Activated naive CD4-positive, alpha-beta T cell treated with anti-CD3 and anti-CD28 coated beads, Interleukin-2, amount 10 ng/mL, durations not matched to agents 7 days and 5 days (primary cell): ENCODE results near the gene NBEA.
"Not testable (repeated sequence)": the region's sequence is repeated elsewhere in the genome, so short reads cannot be mapped to it uniquely, and the experiment has no call there.

Experiments used
- CTCF ChIA-PET: fragments of 350-600 bp; sonication (Branson Sonifier 250); formaldehyde crosslinking; loops from one replicate; lab custom pipeline; 2021; ENCODE audit warnings: antibody characterized with exemption; lab: Charles Lee
- DNase-seq: peaks from one replicate; pipeline ENCODE4 v3.0.0-alpha.2; 2020
- H3K27ac Mint-ChIP-seq: one replicate; pipeline ENCODE4 v1.8.0; 2021; ENCODE audit warnings: mild to moderate bottlenecking, moderate library complexity, mixed read lengths
- H3K27me3 Mint-ChIP-seq: one replicate; pipeline ENCODE4 v1.8.0; 2021; ENCODE audit warnings: mild to moderate bottlenecking, mixed read lengths
- H3K36me3 Mint-ChIP-seq: one replicate; pipeline ENCODE4 v1.8.0; 2021; ENCODE audit warnings: mixed read lengths
- H3K4me1 Mint-ChIP-seq: one replicate; pipeline ENCODE4 v1.8.0; 2021; ENCODE audit warnings: mixed read lengths
- H3K4me3 Mint-ChIP-seq: one replicate; pipeline ENCODE4 v1.8.0; 2021; ENCODE audit warnings: mild to moderate bottlenecking, moderate library complexity, mixed read lengths
- H3K9me3 Mint-ChIP-seq: one replicate; pipeline ENCODE4 v1.8.0; 2021; ENCODE audit warnings: mixed read lengths

The NBEA gene

DNA sequence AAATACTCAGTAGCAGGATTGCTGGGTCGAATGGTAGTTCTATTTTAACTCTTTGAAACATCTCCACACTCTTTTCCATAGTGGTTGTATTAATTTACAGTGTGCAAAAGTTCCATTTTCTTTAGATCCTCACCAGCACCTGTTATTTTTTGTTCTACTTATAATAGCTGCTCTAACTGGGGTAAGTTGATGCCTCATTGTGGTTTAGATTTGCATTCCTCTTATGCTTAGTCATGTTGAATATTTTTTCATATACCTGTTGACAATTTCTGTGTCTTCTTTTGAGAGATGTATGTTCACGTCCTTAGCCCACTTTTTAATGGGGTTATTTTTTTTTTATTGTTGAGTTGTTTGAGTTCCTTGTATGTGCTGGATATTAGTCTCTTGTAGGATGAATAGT lies 144.6 kb downstream of the NBEA start:
- no peak overlapping the region for H3K27ac Mint-ChIP-seq
- DNase-seq = no peak
- no peaks in the 10 kb centered on the region for H3K27me3 Mint-ChIP-seq
- CTCF ChIA-PET = no interaction called here
- H3K36me3 Mint-ChIP-seq = no peaks in the 10 kb centered on the region
- H3K9me3 Mint-ChIP-seq = peaks cover 2% of the 10 kb centered on the region
- H3K4me1 Mint-ChIP-seq = no peaks in the 10 kb centered on the region
- H3K4me3 Mint-ChIP-seq = no peak overlapping the region

DNA sequence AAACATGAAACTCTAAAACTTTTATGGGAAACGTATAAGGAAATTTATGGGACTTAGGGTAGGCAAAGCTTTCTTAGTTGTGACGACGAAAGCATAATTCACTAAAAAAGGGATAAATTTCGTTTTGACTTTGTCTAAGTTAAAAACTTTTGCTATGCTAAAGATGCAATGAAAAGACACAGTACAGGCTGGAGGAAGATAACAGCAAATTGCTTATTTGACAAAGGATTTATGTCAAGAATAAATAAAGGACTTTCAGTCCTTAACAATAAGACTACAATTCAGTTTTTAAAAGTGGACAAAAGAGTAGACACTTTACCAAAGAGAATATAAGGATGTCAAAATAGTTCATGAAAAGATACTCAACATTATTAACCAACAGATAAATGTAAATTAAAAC lies 150.2 kb downstream of the NBEA start:
- Mint-ChIP-seq H3K36me3 (no peaks in the 10 kb centered on the region), H3K27ac (no peak overlapping the region), H3K4me1 (no peaks in the 10 kb centered on the region), H3K27me3 (no peaks in the 10 kb centered on the region), H3K9me3 (no peaks in the 10 kb centered on the region), H3K4me3 (no peak overlapping the region)
- CTCF ChIA-PET = no interaction called here
- no peak for DNase-seq

DNA sequence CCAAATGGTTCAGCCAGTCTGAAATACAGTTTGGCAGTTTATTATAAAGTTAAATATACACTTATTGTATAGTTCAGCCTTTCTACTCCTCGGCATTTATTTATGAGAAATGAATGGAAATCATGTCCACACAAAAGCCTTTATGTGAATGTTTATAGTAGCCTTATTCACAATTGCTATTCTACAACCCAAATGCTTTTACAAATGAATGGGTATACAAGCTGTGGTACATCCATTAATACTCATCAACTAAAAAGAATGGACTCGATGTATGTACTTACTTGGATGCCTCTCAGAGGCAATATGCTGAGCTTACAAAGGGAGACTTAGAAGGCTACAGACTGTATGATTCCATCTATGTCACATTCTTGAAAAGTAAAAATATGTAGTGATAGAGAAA lies 150.7 kb downstream of the NBEA start:
- Mint-ChIP-seq H3K4me1 (no peaks in the 10 kb centered on the region), H3K27ac (no peak overlapping the region), H3K9me3 (no peaks in the 10 kb centered on the region), H3K36me3 (no peaks in the 10 kb centered on the region), H3K27me3 (no peaks in the 10 kb centered on the region), H3K4me3 (no peak overlapping the region)
- CTCF ChIA-PET = no interaction called here
- DNase-seq = no peak

DNA sequence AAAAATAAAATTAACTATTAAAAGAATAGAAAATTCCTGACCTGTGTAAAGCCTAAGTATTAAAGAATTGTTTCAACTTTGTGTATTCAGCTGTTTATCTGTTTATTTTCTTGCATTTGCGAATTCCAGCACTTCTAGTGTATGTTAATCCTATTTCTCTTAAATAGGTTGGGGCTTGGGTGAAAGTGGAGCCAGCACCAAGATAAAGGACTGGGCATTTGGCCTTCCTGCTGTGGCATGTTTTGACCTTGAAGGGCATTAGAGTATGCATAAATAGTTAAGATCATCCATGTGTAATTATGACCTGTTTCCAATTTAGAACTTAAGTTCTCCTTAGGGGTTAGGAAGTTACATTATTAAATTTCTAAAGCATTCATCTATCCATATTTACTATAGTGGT lies 151.3 kb downstream of the NBEA start:
- DNase-seq = no peak
- no peaks in the 10 kb centered on the region for H3K27me3 Mint-ChIP-seq
- H3K36me3 Mint-ChIP-seq = no peaks in the 10 kb centered on the region
- CTCF ChIA-PET = no interaction called here
- no peaks in the 10 kb centered on the region for H3K4me1 Mint-ChIP-seq
- H3K9me3 Mint-ChIP-seq = no peaks in the 10 kb centered on the region
- no peak overlapping the region for H3K27ac Mint-ChIP-seq
- no peak overlapping the region for H3K4me3 Mint-ChIP-seq

DNA sequence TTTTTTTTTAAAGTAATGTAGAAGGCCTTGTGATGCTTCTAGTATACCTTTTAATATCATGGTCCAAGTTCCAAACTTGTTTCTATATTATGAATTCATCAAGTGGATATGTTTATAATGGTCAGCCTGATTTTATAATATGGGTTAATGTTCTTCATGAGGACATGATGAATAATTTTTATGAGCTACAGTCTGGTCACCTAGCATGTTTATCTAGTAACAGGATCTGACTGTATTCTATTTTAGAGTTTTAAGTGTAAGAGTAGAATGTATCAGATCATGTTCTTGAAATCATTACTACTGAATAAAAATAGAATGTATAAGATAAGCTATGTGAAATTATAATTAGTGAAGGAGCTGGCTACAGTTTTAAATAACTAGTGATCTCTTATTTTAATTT lies 164.7 kb downstream of the NBEA start:
- H3K36me3 Mint-ChIP-seq, DNase-seq, H3K4me1 Mint-ChIP-seq, H3K27ac Mint-ChIP-seq, CTCF ChIA-PET, H3K4me3 Mint-ChIP-seq, H3K27me3 Mint-ChIP-seq, H3K9me3 Mint-ChIP-seq: not testable (repeated sequence)

DNA sequence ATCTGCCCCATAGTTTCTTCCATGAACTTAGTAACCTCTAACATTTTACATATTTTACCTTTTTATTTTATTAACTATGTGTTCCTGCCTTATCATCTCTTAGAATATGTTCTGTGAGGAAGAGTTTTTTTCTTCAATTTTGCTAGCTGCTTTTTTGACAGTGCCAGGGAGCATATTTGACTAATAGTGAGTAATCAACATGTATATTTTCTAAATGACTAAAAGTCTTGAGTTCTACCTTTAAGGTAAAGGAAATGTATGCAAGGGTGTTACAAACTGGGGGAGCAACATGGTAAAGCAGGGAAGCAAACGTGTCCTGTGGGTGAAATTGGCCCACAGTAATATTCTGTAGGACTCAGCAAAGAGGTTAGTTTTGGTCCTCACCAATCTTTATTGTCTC lies 165.5 kb downstream of the NBEA start:
- Mint-ChIP-seq H3K4me1 (no peaks in the 10 kb centered on the region), H3K36me3 (no peaks in the 10 kb centered on the region), H3K27ac (no peak overlapping the region), H3K4me3 (no peak overlapping the region), H3K9me3 (no peaks in the 10 kb centered on the region), H3K27me3 (no peaks in the 10 kb centered on the region)
- DNase-seq = no peak
- CTCF ChIA-PET = no interaction called here

DNA sequence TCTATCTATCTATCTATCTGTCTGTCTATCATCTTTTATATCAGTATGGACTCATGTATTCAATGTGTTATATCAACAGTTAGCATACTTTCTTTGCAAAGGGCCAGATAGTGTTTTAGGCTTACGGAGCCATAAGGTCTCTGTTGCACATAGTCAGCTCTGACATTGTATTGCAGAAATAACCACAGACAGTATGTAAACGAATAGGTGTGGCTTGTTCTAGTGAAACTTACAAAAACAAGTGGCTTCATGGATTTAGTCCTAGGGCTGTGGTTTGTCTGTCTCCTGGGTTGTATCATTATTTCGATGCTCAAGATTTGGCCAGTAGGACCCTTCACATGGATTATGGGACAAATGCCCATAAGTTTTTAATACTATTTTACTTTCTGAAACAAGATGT lies 171.5 kb downstream of the NBEA start:
- H3K27me3 Mint-ChIP-seq, CTCF ChIA-PET, H3K36me3 Mint-ChIP-seq, H3K9me3 Mint-ChIP-seq, H3K4me3 Mint-ChIP-seq, H3K4me1 Mint-ChIP-seq, H3K27ac Mint-ChIP-seq, DNase-seq: not testable (repeated sequence)

DNA sequence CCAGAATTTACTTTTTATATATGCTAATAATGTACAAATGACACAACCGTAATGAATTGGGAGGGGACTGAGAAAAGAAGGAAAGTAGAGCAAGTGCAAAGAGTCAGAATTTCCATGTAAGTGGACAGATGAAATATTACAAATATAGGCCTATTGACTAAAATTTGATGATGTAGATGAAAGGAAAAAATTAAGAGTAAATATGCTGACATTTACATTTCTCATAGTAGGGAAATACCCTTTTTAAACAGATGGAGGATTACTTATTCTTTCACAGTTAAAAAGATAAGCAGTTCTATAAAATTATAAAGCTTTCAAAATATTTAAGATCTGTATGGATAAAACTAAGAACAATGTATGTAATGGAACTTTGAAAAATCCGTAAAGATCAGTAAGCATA lies 185.4 kb downstream of the NBEA start:
- Mint-ChIP-seq H3K27me3 (no peaks in the 10 kb centered on the region), H3K36me3 (no peaks in the 10 kb centered on the region), H3K9me3 (no peaks in the 10 kb centered on the region), H3K4me3 (no peak overlapping the region), H3K4me1 (no peaks in the 10 kb centered on the region), H3K27ac (no peak overlapping the region)
- DNase-seq = no peak
- CTCF ChIA-PET = no interaction called here

DNA sequence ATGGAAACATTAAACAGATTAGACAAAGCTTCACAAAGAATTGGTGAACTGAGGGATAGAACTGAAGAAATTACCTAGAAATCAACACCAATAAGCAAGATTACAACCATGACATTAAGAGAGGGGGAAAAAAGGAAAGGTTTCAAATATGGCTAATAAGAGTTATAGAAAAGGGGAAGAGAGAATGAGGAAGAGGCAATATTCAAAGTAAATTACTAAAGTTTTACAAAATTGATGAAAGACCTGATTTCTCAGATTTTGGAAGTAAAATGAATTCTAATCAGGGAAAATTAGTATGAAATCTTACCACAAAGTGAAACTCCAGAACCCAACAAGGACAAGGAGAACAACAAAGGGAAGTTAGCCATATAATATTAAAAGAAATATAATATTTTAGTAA lies 187.4 kb downstream of the NBEA start:
- Mint-ChIP-seq H3K27ac (no peak overlapping the region), H3K9me3 (no peaks in the 10 kb centered on the region), H3K4me1 (no peaks in the 10 kb centered on the region), H3K27me3 (no peaks in the 10 kb centered on the region), H3K4me3 (no peak overlapping the region), H3K36me3 (no peaks in the 10 kb centered on the region)
- CTCF ChIA-PET = no interaction called here
- DNase-seq = no peak

DNA sequence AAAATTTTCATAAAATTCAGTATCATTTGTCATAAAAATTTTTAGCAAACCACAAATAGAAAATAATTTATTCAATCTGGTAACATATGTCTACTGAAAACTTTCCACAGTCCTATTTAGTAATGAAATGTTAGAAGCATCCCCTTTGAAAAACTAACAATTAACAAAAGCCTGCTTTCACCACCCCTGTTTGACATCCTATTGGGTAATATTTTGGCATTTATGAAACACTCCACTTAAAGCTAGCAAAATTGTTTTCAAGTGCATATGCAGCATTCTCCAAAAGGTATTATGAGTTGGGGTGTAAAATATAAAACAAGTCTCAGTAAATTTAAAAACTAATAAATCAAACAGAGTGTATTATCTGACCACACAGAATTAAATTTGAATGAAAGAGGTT lies 189.4 kb downstream of the NBEA start:
- H3K27ac Mint-ChIP-seq = no peak overlapping the region
- H3K27me3 Mint-ChIP-seq = no peaks in the 10 kb centered on the region
- no peaks in the 10 kb centered on the region for H3K36me3 Mint-ChIP-seq
- H3K9me3 Mint-ChIP-seq = no peaks in the 10 kb centered on the region
- CTCF ChIA-PET = no interaction called here
- H3K4me1 Mint-ChIP-seq = peaks cover under 1% of the 10 kb centered on the region
- DNase-seq = no peak
- H3K4me3 Mint-ChIP-seq = no peak overlapping the region

DNA sequence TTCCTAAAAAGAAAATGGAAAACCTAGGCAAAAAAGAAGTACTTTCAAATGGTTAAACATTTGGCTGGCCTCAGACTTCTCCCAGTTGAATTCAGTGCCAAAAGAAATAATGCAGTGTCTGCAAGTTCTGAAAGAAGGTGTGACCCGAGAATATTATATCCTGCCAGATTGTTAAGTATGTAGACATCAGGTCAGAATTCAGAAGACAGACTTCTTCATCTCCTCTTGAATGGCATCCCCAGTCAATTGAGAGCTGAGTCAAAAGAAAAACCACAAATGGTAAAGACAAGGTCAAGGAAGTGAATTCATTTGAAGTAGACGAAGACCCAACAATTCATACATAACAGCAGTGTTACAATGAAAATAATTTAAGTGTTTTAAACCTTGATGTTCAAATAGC lies 194.5 kb downstream of the NBEA start:
- no peak for DNase-seq
- Mint-ChIP-seq H3K36me3 (no peaks in the 10 kb centered on the region), H3K27ac (no peak overlapping the region), H3K4me1 (peaks cover 12% of the 10 kb centered on the region), H3K4me3 (no peak overlapping the region), H3K27me3 (no peaks in the 10 kb centered on the region), H3K9me3 (no peaks in the 10 kb centered on the region)
- CTCF ChIA-PET = no interaction called here

DNA sequence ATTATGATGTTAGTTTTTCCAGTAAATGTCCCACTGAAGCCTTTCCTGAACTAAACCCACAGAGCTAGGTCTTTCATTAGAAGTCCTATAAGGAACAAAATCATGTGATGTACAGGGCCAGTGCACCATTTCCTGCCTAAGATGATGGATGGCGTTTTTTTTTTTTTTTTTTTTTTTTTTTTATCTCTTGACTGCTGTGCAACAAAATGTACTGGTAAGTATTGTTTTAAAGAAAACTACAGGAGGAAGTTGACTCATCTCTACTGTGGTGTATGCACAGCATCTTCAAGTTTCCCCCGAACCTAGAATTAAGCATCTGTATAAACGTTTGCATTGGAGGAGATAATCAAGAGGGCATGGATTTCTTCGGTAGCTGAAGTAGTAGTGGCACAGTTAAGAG lies 197.5 kb downstream of the NBEA start:
- H3K9me3 Mint-ChIP-seq = no peaks in the 10 kb centered on the region
- H3K4me1 Mint-ChIP-seq = peaks cover 12% of the 10 kb centered on the region
- H3K27ac Mint-ChIP-seq = no peak overlapping the region
- no peak for DNase-seq
- H3K27me3 Mint-ChIP-seq = no peaks in the 10 kb centered on the region
- no peaks in the 10 kb centered on the region for H3K36me3 Mint-ChIP-seq
- H3K4me3 Mint-ChIP-seq = no peak overlapping the region
- CTCF ChIA-PET = interaction anchor here (1.0 kb wide), 1 partner anchor 19 kb away, joined by 3 read pairs; no protein-coding TSS in a partner anchor

DNA sequence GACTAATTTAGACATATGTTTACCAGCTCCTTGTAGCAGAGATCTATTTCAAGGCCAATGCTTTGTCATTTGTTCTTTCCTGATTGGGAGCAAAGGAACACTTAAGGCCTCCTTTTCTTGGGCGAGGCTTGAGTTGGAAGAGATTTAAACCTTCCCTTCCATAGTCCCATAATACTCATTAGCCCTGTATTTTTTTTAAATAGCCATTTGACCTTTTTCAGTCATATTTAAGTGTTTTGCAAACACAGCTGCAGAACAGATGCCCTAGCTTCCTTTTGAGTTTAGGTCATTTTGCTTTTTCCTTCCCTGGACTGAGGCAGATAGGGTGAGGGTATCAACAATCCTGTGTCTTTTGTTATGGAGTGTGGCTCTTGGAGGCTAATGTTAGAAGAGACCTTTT lies 198.3 kb downstream of the NBEA start:
- CTCF ChIA-PET = interaction anchor here (0.7 to 2.5 kb wide), 3 partner anchors 15 to 24 kb away, joined by 3 to 8 read pairs (median 3); no protein-coding TSS in a partner anchor
- no peak overlapping the region for H3K27ac Mint-ChIP-seq
- no peak overlapping the region for H3K4me3 Mint-ChIP-seq
- no peaks in the 10 kb centered on the region for H3K9me3 Mint-ChIP-seq
- H3K36me3 Mint-ChIP-seq = no peaks in the 10 kb centered on the region
- no peak for DNase-seq
- peaks cover 12% of the 10 kb centered on the region for H3K4me1 Mint-ChIP-seq
- no peaks in the 10 kb centered on the region for H3K27me3 Mint-ChIP-seq

DNA sequence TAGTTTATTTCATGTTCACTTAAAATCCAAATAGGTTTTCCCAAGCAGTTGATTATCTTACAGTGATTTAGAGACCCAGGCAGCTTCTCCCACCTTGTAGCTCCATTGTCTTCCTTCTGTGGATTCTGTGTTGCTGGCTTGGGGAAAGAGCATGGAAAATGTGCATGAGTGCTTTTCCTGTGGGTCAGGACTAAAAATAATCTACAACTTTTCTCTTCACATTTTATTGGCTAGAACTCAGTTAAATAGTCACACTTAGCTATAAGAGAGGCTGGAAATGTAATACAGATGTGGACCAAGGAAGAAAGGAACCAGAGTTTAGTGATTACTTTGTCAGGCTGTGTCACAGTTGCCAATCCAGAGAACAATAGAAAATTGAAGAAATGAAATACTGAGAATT lies 198.8 kb downstream of the NBEA start:
- Mint-ChIP-seq H3K4me1 (peaks cover 12% of the 10 kb centered on the region), H3K27me3 (no peaks in the 10 kb centered on the region), H3K4me3 (no peak overlapping the region), H3K9me3 (peaks cover under 1% of the 10 kb centered on the region), H3K36me3 (no peaks in the 10 kb centered on the region), H3K27ac (no peak overlapping the region)
- CTCF ChIA-PET = interaction anchor here (0.7 to 2.5 kb wide), 2 partner anchors 14 to 24 kb away, joined by 3 to 8 read pairs; no protein-coding TSS in a partner anchor
- no peak for DNase-seq

DNA sequence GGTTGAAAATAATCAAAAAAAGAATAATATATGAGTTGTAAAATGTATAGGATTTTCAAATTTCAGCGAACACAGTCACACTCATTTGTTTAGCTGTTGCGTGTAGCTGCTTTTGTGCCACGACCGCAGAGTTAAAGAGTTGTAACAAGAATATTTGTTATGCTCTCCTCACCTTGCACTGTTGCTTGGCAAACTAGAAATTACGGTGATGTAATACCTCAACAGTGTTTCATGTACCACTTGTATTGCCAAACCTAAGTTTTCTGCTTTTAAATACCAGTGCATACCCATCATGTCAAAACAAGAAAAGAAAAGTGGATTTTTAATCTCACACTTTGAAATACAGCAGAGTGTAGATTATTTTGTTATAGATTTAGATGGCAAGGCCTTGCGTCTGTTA lies 201.1 kb downstream of the NBEA start:
- no peaks in the 10 kb centered on the region for H3K36me3 Mint-ChIP-seq
- no peak overlapping the region for H3K27ac Mint-ChIP-seq
- H3K27me3 Mint-ChIP-seq = no peaks in the 10 kb centered on the region
- H3K4me1 Mint-ChIP-seq = peaks cover 9% of the 10 kb centered on the region
- H3K9me3 Mint-ChIP-seq = peaks cover 5% of the 10 kb centered on the region
- H3K4me3 Mint-ChIP-seq = no peak overlapping the region
- CTCF ChIA-PET = no interaction called here
- DNase-seq = no peak
